GM21576 (cell line): ENCODE results near the gene GCKR.
"Not testable (repeated sequence)": the region's sequence is repeated elsewhere in the genome, so short reads cannot be mapped to it uniquely, and the experiment has no call there.

Source experiments
- ATAC-seq: cut with Tn5 transposase; IDR thresholded peaks from one replicate; pipeline ENCODE4 v1.9.1; 2021; ENCODE audit warnings: mild to moderate bottlenecking, moderate library complexity; ENCODE audit not compliant: unreplicated experiment

The GCKR gene

DNA sequence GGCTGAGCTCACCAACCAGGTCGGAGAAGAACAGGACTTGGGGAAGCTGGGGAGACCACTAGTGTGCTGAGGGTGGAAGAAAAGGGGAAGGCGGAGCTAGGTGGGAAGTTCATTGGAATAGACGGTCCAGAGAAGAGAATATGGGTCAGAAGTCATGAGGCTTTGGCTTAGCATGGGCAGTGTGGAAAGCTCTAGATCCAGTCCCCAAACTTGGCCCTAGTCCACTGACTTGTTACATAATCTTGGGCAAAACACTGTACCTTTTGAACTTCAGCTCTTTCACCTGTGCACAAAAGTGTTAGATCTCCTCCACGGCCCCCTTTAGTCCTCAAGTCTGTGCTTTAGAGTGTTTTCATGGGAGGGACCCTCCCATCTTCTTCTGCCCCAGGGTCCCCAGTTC lies 10.7 kb downstream of the GCKR start:
- no peak for ATAC-seq

DNA sequence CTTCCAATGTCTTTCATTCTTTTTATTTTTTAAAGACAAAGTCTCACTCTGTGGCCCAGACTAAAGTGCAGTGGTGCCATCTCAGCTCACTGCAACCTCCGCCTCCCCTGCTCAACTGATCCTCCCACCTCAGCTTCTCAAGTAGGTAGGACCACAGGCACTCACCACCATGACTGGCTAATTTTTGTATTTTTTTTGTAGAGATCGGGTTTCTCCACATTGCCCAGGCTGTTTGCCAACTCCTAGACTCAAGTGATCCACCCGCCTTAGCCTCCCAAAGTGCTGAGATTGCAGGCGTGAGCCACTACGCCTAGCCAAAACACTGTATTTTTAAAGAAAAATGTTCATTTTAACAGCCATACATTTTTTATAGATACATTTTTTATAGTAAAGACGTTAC lies 12.7 kb downstream of the GCKR start:
- no peak for ATAC-seq

DNA sequence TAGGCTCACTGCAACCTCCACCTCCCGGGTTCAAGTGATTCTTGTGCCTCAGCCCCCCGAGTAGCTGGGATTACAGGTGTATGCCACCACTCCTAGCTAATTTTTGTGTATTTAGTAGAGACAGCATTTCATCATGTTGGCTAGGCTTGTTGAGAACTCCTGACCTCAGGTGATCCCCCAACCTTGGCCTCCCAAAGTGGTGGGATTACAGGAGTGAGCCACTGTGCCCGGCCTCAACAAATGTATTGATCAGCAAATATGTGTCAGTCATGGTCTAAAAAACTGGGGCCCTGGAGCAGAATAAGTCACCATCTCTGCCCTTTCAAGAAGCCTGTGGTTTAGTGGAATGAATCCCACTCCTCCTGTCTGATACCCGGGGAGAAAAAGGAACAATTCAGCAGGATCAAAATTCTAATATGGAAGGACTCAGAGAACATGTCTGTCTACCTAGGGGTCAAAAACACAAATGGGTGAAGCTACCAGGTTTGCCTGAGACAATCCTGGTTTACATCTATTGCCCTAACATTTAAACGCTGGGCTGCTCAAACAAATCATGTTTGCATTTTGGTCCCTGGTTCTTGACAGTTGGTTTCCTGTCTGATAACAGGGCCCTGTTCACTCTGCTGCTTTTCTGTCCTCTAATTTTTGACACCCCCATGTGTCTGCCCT lies 21.6 kb downstream of the GCKR start:
- no peak for ATAC-seq

DNA sequence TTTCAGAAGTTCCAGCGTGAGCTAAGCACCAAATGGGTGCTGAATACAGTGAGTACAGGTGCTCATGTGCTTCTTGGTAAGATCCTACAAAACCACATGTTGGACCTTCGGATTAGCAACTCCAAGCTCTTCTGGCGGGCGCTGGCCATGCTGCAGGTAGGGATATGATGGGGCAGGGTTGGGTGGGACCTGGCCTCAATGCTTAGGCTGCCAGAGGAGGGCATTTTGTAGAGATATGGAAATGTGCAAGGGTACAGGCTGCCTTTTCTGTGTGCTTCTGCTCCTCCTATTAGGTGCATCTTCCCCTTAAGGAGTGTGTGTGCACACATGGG lies 22.1 kb downstream of the GCKR start:
- ATAC-seq: no peak

DNA sequence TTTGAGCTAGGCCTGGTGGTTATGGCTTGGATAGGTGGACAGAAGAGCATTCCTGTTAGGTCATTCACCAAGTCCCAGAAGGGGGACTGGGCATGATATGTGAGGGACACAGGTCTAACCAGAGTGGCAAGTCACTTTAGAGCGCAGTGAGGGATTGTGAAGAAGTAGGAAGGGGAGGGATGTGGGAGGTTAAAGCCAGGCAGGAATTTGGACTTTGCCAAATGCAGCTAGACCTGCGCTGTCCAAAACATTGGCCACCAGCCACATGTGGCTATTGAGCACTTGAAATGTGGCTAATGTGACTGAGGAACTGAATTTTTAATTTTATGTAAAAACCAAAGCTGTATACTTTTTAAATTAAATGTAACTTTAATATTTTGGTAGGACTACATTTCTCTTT lies 23.7 kb downstream of the GCKR start:
- ATAC-seq: no peak

DNA sequence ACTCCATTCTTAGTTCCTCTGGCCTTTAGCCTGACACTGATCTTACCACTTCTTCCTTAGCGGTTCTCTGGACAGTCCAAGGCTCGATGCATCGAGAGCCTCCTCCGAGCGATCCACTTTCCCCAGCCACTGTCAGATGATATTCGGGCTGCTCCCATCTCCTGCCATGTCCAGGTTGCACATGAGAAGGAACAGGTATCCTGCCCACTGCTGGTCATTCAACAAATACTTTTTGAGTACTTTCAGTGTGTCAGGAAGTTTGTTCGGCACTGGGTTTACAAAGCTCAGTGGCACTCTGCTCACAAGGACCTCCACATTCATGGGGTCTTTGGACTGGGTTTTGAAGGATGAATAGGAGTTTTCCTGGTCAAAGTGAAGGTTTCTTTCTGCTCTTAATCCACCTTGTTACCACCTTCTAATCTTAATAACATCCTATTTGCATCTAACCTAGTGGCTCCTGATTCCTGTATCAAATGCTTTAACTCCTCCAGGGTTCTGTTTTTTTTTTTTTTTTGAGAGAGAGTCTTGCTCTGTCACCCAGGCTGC lies 25.8 kb downstream of the GCKR start:
- ATAC-seq: no peak

DNA sequence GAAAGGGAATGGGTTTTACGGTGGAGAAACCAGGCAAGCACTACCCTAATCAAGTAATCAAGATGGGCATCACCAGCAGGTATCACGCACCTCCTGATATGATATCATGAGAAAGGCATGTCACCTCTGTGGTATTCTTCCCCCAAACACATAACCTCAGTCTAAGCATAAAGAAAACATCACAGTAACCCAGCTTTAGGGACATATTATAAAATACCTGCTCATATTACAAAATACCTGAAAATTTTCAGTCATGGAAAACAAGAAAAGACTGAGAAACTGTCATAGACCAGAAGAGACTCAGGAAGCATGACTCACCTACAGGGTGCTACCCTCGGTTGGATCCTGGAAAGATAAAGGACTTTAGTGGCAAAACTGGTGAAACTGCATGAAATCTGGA lies 30.5 kb downstream of the GCKR start:
- ATAC-seq: no peak

DNA sequence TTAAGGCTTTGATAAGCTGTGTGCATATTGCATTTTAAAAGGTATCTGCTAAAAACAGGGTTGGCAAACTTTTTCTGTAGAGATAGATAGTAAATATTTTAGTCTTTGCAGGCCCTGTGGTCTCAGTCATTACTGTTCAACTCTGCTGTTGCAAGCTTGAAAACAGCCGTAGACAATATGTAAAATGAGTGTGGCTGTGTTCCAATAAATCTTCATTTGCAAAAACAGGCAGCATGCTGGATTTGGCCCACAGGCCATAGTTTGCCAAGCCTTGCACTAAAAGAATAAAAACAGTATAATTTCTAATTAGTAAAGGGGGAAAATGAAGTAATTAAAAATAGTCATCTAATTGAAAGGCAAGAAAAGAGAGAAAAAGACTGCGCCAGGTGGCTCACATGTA lies 35.3 kb downstream of the GCKR start:
- ATAC-seq: no peak

DNA sequence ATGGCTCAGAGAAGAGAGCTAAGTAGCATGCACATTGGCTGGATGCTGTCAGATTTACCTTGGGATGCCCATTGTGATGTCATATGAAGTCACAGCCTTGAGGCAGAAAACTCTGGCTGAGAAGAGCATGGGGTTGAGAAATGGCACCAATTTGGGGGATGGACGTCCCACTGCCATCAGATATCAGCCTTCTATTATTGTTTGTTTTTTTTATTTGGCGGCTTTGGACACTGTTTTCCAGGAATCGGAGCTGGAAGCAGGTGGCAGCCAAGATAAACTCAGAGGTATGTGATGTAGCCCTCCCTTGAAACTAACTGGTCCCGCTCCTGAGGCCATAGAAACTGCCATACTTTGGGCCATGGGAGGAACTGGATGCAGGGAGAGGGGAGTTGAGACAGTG lies 40.6 kb downstream of the GCKR start:
- ATAC-seq: no peak

DNA sequence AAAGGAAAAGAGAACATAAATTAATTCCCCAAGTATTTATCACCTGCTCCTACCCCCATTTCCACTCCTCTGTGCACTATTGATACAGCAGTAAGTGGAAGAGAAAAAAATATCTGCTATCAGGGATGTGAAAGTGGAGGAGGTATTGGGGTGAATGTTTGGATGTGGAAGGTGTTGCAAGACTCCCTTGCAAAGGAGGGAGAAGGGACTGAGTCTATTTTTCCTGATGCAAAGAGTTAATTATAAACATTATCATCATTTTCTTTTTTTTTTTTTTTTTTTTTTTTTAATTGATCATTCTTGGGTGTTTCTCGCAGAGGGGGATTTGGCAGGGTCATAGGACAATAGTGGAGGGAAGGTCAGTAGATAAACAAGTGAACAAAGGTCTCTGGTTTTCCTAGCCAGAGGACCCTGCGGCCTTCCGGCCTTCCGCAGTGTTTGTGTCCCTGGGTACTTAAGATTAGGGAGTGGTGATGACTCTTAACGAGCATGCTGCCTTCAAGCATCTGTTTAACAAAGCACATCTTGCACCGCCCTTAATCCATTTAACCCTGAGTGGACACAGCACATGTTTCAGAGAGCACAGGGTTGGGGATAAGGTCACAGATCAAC lies 42.3 kb downstream of the GCKR start:
- not testable (repeated sequence) for ATAC-seq

DNA sequence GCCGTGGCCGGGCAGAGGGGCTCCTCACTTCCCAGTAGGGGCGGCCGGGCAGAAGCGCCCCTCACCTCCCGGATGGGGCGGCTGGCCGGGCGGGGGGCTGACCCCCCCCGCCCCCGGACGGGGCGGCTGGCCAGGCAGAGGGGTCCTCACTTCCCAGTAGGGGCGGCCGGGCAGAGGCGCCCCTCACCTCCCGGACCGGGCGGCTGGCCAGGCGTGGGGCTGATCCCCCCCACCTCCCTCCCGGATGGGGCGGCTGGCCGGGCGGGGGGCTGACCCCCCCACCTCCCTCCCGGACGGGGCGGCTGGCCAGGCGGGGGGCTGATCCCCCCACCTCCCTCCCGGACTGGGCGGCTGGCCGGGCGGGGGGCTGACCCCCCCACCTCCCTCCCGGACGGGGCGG lies 43.0 kb downstream of the GCKR start:
- ATAC-seq: not testable (repeated sequence)

DNA sequence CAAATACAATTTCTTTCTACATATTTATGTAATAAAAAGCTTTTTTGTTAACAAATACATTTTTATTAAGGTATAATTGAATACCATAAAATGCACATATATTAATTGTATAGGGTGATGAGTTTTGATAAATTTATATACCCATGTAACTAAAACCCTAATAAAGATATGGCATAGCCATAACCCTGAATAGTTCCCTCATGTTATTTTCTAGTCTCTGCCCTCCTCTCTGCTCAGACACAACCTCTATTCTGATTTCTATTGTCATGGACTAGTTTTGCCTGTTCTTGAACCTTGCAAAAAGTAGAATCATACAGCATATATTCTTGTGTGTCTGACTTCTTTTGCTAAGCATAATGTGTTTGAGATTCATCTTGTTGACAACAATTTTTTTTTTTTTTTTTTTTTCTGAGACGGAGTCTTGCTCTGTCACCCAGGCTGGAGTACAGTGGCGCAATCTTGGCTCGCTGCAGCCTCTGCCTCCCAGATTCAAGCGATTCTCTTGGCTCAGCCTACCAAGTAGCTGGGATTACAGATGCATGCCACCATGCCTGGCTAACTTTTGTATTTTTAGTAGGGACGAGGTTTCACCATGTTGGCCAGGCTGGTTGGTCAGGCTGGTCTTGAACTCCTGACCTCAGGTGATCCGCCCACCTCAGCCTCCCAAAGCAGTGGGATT lies 47.6 kb downstream of the GCKR start:
- no peak for ATAC-seq

DNA sequence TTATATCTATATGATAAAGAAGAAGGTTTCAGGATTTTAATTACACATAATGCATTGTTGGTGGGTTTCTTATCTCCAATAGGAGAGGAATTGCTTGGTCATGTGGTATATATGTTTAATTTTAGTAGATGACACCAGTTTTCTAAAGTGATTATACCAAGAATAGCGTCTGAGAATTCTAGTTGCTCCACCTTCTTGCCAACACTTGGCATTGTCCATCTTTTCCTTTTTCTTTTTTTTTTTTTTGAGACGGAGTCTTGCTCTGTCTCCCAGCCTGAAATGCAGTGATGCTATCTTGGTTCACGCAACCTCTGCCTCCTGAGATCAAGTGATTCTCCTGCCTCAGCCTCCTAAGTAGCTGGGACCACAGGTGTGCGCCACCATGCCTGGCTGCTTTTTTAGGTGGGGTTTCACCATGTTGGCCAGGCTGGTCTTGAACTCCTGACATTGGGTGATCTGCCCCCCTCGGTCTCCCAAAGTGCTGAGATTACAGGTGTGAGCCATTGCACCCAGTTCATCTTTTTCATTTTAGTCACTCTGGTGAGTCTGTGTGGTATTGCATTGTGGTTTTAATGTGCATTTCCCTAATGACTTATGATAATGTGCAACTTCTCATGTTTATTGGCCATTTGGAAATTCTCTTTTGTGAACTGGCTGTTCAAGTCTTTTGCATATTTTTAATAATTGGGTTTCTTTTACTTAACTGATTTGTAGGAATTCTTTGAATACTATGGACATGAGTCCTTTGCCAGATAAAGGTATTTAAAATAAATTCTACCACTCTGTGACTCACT lies 48.9 kb downstream of the GCKR start:
- no peak for ATAC-seq

DNA sequence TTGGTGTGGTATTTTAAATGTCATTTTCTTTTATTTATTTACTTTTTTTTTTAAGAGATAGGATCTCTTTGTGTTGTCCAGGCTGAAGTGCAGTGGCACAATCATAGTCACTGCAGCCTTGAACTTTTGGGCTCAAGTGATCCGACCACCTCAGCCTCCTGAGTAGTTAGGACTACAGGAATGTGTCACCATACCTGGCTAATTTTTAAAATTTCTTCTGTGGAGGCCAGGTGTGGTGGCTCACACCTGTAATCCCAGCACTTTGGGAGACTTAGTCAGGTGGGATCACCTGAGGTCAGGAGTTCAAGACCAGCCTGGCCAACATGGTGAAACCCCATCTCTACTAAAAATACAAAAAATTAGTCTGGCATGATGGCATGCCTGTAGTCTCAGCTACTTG lies 52.7 kb downstream of the GCKR start:
- no peak for ATAC-seq

DNA sequence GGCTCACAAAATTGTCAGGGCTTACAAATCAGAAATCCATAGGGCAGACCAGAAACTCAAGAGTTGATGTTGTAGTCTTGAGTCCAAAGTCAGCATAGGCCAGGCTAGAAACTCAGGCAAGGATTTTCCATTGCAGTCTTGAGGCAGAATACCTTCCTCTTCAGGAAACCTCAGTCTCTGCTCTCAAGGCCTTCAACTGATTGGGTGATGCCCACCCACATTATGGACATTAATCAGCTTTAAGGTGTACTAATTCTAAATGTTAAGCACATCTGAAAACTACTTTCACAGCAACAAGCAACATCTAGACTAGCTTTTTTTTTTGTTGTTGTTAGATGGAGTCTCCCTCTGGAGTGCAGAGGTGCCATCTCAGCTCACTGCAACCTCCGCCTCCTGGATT lies 54.9 kb downstream of the GCKR start:
- ATAC-seq: no peak

DNA sequence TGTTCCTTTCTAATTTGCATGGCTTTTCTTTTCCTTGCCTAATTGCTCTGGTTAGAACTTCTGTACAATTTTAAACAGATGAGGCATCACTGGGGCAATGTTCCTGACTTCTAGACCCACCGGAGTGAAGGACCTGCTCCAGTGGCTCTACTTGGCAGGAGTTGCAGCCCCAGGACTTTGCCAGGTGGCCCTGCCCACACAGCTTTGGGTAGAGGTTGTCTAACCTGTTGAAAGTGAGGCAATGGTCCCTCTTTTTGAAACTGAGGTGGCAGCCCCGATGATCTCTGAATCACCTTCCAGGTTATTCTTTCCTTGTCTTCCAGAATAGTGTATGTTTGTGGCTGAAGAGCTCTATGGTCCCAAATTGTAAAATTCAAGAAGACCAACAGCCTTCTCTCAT lies 56.3 kb downstream of the GCKR start:
- ATAC-seq: no peak

DNA sequence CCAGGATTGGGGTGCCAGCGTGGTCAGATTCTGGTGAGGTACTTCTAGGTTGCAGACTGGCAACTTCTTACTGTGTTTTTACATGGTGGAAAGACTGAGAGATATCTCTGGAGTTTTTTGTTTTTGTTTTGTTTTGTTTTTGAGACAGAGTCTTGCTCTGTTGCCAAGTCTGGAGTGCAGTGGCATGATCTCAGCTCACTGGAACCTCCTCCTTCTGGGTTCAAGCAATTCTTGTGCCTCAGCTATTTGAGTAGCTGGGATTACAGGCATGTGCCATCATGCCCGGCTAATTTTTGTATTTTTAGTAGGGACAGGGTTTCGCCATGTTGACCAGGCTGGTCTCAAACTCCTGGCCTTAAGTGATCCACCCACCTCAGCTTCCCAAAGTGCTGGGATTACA lies 57.8 kb downstream of the GCKR start:
- ATAC-seq: not testable (repeated sequence)

DNA sequence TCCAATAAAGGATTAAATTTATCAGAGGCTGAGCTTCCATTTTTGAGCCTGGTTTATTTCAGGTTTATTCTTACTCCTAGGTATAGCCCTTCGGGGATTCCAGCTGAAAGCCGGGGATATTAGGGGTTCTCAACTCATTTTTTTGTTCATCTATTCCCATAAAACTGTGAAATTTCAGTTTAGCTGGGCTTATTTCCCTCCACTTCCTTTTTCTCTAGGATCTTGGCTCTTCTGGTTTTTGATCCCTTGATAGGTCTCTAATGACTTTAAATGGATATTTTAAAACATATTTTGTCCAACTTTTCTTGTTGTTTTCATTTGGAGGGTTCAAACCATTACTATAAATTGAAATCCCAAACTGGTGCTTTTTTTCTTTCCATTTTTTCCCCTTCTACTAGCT lies 62.6 kb downstream of the GCKR start:
- ATAC-seq: no peak

DNA sequence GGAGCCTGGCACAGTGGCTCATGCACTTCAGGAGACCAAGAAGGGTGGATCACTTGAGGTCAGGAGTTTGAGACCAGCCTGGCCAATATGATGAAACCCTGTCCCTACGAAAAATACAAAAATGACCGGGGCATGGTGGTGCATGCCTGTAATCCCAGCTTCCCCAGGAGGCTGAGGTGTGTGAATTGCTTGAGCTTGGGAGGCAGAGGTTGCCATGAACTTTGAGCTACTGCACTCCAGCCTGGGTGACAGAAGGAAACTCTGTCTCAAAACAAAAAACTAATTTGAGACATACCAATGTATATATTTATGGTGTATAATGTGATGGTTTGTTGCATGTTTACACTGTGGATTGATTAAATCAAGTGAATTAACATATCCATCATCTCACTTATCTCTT lies 64.4 kb downstream of the GCKR start:
- ATAC-seq: no peak

DNA sequence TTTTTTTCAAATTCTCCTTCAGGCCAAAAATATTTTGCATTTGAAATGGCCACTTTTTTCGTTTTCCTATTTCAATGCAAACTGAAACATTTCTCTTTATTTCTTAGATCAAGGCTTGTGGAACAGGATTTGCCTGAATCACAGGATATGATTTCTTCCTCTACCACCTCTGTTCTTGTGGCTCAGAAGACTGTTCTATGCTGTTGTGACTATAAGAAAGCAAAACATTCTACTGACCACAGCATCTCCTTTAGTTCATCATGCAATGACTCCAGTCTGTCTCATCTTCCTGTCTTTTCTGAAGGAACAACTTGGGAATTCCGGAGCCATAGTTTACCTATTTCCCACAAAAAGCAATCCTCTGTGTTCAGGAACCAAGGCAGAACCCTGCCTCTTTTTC lies 70.0 kb downstream of the GCKR start:
- no peak for ATAC-seq

DNA sequence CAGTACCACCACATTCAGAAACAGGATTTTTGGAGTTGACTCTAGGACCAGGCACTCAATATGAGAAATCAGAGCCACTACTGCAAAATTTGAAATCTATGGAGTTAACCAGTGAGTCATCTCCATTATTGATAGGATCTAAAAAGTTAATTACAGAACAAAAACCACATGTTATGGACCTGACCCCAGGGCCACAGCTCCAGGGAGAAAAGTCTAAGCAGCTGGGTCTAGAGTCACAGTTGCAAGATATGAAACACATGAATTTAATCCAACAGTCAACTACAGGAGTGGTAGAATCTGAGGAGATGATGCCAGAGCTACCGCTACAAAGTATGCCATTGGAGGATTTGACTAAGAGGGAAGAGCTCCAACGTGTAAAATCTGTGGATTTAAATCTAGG lies 72.8 kb downstream of the GCKR start:
- ATAC-seq: no peak

DNA sequence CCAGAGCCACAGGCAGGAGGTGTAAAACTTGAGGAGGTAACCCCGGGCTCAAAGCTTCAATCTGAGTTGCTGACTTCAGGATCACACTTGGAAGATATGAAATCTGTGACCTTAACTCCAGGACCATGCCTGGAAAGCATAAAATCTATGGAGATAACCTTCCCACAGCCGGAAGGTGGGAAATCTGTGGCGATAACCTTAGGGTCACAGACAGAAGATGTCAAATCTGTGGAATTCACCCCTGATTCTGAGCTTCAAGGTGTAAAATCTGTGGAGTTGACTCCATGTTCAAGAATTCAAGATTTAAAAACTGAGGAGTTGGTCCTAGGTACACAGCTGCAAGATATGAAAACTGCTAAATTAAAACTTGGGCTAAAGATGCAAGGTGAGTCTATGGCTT lies 74.6 kb downstream of the GCKR start:
- ATAC-seq: no peak
